HG03095 (cell line): ENCODE measurements around the gene OR1K1.
"Not testable (repeated sequence)": the region's sequence is repeated elsewhere in the genome, so short reads cannot be mapped to it uniquely, and the experiment has no call there.

ENCODE experiments used
- ATAC-seq: cut with Tn5 transposase; IDR thresholded peaks from one replicate; pipeline ENCODE4 v1.9.1; 2021; ENCODE audit warnings: moderate library complexity; ENCODE audit not compliant: unreplicated experiment

The OR1K1 gene, protein sequence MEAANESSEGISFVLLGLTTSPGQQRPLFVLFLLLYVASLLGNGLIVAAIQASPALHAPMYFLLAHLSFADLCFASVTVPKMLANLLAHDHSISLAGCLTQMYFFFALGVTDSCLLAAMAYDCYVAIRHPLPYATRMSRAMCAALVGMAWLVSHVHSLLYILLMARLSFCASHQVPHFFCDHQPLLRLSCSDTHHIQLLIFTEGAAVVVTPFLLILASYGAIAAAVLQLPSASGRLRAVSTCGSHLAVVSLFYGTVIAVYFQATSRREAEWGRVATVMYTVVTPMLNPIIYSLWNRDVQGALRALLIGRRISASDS

DNA sequence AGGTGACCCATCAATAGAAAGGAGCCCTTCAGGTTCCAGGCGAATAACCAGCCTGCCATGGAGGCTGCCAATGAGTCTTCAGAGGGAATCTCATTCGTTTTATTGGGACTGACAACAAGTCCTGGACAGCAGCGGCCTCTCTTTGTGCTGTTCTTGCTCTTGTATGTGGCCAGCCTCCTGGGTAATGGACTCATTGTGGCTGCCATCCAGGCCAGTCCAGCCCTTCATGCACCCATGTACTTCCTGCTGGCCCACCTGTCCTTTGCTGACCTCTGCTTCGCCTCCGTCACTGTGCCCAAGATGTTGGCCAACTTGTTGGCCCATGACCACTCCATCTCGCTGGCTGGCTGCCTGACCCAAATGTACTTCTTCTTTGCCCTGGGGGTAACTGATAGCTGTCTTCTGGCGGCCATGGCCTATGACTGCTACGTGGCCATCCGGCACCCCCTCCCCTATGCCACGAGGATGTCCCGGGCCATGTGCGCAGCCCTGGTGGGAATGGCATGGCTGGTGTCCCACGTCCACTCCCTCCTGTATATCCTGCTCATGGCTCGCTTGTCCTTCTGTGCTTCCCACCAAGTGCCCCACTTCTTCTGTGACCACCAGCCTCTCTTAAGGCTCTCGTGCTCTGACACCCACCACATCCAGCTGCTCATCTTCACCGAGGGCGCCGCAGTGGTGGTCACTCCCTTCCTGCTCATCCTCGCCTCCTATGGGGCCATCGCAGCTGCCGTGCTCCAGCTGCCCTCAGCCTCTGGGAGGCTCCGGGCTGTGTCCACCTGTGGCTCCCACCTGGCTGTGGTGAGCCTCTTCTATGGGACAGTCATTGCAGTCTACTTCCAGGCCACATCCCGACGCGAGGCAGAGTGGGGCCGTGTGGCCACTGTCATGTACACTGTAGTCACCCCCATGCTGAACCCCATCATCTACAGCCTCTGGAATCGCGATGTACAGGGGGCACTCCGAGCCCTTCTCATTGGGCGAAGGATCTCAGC, at the start of gene OR1K1:
Gene OR1K1 (plus strand): TSS at position 58 of the 995 bp plus-strand sequence. CDS start 0 bp downstream, at position 58.
- ATAC-seq, result no peak

DNA sequence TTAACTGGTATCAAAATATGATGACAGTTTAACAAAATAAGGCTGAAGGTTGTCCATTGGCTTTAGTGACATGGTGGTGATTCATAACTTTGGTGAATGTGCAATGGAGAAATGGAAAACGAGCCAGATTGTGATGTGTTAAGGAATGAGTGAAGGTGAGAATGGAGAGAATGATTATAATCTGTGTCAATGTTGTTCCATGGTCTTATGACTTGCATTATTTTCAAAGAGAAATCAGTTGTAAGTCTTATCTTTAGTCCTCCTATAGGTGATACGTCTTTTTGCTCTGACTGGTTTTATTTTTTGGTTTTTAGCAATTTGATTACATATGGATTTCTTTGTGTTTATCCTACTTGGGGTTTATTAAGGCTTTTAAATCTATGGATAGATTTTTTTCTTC, 45.1 kb upstream of the OR1K1 start:
- no peak for ATAC-seq

DNA sequence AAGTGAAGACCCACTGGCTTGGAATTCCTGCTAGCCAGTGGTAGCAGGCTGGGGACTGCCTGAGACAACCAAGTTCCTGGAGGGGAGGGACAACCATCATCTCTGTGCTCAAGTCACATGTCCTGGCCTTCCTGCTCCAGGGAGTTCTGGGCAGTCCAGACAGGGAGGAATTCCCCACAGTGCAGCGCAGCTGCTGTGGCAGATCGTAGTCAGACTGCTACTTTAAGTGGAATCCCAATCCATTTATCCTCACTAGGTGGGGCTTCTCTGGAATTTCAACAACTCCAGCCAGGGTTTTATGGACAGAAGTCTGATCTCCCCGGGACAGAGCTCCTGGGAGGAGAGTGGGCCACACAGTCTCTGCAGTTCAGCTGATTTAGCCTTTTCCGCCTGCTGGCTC, 32.1 kb upstream of the OR1K1 start:
- ATAC-seq, result no peak

DNA sequence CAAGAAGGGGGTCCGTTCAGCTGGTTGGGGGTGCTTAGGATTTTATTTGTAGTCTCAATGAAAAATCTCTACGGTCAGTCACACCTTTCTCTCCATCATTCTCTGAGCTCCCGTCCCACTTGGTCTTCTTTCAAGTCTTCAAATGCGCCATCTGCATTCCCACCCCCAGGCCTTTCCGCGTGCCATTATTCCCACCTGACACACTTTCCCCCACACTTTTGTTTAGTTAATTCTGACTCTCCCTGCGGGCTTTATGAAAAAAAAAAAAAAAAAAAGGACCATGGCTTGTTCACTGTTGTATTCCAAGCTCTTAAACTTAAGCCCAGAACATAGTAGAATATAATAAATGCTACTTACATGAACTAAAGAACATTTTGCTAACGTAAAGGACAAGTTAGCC, 22.9 kb upstream of the OR1K1 start:
- ATAC-seq, result no peak

DNA sequence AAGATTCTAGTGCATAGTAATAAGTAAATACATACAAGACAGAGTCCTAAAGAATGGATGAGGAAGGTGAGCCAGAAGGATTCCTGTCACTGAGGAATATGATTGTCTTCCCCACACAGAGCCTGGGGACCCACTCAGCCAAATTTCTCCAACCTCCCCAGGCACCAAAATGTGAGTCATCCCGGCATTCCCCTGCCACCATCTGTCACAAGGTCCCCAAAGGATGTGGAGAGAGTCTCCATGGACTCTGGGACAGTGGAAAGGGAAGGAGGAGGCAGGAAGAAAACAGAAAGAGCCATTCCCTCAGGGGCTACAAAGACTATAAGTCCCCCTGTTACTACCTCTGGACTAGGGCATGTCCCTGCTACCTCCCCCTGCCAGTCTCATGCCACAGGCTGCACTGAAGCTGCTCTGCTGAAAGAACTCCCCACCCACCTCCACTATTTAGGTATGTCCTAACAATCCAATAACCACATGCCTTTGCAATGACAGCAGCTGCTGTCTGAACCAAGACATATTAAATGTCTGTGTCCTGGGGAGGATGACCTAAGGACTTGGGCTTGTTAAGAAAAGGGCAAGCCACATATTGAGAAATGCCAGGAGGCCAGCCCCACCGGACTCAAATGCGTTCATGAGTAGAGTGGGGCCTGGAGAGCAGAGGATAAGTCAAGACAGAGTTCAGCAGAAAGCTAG, 21.8 kb upstream of the OR1K1 start:
- ATAC-seq, result no peak

DNA sequence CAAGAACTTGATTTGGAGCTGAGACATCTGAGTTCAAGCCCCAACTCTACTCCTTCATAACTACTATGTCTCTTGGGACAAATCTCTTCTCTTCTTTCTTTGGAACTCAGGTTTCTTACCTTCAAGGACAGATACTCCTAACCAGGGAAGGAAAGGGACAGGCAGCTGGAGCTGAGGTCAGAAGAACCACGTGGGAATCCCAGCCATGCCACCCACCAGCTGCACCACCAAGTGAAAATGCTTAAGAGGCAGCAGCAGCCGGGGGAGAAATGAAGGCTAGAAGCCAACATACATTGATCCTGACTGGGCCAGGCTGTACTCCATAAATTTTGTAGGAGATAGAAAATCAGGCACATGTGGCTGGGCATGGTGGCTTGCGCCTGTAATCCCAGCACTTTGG, 20.7 kb upstream of the OR1K1 start:
- no peak for ATAC-seq

DNA sequence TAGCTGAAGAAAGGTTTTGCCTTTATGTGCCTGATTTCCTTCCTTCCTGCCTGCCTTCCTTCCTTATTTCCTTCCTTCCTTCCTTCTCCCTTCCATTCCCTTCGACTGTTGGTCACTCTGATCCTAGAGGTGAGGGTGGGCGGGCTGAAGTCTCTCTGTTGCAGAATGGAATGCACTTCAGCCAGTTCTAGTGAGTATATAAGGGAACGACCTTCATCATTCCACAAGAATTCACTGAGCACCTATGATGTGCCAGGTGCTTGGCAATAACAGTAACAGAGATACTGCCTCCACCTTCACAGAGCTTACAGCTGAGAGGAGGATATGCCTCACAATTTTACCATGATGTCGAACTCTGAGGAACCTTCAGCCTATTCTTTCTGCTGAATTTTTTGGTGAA, 19.9 kb upstream of the OR1K1 start:
- no peak for ATAC-seq

DNA sequence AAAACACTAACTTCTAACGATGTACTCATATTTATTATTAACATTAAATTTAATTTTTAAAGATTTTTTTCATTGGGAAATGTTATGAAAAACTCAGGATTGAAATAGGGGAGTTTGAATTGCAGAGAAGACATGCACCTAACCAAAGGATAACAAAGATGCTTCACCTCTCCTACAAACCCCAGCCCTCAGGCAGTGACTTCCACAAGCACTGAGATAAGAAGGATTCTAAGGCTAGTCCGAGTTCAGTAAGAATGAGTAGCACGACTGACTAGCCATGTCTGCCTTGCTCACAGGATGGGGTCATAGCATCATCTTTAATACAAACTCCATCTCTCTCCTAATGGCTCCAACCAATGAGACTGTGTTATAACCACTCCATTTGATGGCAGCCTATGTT, 18.3 kb upstream of the OR1K1 start:
- no peak for ATAC-seq

DNA sequence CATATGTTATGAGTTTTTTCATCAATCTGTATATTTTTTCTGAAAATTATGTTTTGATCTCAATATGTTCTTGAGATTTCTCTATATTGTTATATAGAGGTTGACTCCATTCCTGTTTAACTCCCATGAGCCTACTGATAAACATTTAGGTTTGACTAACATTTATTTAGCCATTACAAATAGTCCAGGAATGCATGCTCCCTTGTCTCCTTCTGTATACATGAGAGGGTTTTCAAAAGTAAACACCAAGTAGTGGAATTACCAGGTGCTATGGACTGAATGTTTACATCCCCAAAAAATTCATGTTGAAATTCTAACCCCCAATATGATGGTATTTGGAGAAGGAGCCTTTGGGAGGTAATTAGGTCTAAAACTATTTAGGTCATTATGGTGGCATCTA, 14.7 kb upstream of the OR1K1 start:
- ATAC-seq, result no peak

DNA sequence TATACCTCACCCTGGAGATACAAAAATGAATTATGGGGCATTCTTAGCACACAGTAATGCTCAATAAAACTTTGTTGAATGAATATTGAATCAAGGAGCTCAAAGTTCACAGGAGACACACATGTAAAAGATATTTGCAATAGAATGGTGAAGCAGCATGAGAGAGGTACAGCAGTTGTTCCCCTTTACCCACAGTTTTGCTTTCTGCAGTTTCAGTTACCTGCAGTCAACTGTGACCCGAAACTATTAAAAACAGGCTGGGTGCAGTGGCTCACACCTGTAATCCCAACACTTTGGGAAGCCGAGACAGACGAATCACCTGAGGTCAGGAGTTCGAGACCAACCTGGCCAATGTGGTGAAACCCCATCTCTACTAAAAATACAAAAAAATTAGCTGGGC, 13.6 kb upstream of the OR1K1 start:
- ATAC-seq, result no peak

DNA sequence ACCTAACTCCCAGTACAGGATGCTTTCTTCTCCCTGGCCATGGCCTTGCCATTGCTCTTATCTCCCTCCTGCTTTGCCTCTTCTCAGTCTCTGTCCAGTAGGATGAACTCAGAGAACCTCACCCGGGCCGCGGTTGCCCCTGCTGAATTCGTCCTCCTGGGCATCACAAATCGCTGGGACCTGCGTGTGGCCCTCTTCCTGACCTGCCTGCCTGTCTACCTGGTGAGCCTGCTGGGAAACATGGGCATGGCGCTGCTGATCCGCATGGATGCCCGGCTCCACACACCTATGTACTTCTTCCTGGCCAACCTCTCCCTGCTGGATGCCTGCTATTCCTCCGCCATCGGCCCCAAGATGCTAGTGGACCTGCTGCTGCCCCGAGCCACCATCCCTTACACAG, 11.1 kb upstream of the OR1K1 start, which contains the start of gene OR5C1:
Gene OR5C1 (plus strand): TSS at position 103 of the 400 bp plus-strand sequence. CDS start 0 bp downstream, at position 103.
- ATAC-seq, result no peak

DNA sequence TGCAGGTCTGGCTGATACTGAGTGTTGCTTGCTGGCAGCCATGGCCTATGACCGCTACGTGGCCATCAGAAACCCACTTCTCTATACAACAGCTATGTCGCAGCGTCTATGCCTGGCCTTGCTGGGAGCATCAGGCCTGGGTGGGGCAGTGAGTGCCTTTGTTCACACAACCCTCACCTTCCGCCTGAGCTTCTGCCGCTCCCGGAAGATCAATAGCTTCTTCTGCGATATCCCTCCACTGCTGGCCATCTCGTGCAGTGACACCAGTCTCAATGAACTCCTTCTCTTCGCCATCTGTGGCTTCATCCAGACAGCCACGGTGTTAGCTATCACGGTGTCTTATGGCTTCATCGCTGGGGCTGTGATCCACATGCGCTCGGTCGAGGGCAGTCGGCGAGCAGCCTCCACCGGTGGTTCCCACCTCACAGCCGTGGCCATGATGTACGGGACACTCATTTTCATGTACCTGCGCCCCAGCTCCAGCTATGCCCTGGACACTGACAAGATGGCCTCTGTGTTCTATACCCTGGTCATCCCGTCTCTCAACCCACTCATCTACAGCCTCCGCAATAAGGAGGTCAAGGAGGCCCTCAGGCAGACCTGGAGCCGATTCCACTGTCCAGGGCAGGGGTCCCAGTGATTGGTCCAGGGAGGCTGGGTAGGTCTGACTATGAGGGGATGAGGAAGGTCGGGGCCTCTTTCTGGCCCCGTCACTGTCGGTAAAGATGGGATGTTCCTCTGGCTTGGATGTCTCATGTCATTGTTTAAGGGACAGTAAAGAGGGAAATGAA, 10.5 kb upstream of the OR1K1 start:
- ATAC-seq, result no peak

DNA sequence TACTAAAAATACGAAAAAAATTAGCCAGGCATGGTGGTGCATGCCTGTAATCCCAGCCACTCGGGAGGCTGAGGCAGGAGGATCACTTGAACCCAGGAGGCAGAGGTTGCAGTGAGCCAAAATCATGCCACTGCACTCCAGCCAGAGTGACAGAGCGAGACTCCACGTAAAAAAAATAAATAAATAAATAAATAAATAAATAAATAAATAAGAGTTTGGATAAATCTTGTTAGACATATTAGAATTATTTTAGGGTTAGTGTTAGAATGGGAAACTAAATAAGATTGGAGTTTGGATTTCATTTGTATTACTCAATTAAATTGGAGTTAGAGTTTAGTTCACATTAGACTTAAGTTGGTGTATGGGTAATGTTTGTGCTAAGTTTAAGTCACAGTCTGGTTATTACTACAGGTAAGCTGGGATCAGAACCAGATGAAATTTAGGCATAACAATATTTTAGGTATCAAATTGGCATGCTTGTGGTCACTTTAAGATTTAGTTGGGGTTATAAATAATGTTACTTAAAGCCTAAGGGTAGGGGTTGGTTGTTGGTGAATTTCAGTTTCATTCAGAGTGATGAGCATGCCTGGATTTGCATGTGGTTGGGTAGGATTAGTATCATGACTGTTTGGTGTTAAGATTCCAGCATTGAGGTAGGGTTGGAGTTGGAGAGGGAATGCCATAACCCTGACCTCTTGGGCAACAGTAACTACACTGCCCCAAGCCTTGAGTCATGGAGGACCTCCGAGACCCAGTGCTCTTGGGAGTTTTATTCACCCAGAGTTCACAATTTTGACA, 7.9 kb upstream of the OR1K1 start:
- no peak for ATAC-seq

DNA sequence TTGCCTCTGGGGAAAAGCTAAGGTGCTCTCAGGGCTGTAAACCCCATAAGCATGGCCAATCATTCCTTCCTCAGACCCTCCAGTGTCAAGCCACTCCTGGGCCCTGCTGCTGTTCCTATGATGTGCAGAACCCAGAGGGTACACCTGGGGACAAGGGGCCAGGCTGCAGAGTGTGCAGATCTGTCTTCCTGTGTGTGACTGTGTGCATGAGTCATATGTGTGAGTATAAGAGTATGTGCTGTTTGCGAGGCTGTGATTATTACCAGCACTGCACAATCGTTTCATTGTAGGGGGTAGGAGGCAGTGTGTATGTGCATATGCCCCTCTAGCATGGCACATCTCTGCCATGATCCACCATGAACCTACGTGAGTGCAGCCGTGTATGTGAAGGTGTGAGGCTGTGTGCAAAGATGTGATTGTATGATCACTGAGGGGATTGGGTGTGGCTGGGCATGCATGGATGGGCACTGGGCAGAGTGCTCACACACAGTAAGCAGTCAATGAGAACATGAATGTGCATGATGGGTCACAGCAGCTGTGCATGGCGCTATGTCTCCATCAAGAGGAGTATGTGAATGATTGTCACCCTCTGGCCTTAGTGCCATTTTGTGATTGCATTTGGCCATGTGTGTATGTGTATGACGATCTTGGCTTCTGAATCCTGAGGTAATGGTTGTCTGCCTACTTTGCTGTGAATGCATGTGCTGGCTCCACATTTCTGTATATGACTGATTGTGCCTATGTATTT, 2.4 kb upstream of the OR1K1 start:
- no peak for ATAC-seq

DNA sequence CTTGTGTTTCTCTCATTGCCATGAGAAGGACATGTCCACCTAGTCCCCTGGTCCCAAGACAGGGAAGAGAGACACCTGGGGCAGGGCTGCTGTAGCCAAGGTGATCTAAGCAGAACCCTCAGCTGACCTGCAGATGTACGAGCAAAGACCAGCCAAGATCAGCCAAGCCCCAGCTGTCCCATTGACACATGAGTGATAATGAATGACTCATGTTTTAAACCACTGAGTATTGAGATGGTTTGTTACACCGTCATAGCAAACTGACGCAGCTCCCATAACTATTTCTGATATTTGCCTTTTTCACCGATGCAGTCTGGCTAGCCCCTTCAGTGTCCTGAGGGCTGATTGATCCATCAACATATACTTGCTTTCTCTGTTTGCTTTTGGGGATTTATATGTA, 6.7 kb downstream of the OR1K1 start:
- no peak for ATAC-seq

DNA sequence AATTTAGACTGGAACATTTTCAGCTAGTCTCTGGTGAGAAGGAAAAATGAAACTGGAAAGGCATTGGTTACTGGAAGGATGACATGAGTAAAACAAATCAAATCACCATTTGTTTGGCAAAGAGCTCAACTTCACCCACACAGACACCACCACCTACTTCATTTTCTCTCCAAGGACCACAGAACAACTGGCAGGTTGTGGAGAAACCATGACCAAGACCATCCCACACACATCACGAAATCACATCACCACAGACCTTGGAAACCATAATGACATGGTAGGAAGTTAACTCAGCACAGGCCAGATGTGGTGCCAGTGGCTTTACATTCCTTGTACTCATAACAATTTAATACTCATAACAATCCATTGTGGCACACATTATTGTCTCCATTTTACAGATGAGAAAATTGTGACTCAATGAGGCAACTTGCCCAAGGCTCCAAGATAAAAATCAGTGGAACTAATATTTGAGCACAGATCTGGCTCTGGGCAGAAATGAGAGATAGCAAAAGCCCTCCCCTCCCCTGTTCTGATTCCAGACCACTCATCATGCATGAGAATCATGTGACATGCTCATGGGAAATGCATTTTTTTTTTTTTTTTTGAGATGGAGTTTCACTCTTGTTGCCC, 7.5 kb downstream of the OR1K1 start:
- no peak for ATAC-seq

DNA sequence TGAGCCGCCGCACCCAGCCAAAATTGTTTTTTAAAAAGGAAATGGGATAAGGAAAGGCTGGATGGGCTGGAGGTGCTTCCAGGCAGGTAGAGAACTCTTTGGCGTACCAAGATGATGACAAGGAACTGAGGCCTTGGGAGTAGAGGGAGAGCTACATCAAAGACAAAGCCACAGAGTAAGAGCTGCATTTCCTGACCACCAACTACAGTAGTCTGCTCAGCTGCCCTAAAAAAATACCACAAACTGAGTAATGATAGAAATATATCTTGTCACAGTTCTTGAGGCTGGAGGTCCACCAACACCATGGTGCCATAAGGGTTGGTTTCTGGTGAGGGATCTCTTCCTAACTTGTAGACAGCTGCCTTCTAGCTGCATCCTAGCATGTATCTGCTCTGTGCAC, 8.2 kb downstream of the OR1K1 start:
- ATAC-seq, result no peak

DNA sequence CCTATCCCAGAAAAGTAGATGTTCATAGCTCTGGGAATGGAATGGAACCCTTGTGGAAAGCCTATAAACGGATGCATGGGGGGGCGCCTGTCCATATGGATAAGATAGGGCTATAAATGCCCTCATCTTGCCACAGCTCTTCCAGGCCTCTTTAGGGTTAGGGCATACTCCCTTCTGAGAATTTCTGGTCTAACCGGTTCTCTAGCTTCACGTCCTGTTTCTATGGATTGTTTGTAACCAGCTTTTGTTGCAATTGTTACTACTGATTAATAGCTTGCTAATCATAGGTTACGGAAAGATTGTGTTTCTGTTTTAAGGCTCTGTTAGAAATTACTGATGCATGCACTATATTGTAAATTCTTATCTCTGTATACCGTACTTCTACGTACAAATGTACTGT, 9.3 kb downstream of the OR1K1 start:
- not testable (repeated sequence) for ATAC-seq
